ENCODE results near the gene OR51Q1.

DNA sequence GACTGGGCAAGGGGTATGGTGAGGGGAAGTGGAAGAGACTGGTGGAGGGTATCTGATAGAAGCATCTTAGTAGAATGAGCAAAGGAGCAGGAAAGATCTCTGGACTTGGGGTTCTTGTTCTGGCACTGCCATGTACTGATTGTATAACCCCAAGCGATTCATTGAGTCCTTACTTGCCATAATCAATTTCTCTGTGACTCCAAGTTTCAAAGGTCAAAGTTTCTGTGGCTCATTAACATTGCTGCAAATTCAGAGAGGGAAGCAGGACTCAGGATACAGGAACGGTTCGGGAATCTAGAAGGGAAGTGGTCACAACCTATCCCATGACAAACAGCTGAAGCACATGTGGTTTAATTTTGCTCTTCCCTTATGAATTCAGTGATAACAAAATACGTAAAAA, 27.5 kb downstream of the OR51Q1 start:
- TF ChIP-seq, protein P1, sequence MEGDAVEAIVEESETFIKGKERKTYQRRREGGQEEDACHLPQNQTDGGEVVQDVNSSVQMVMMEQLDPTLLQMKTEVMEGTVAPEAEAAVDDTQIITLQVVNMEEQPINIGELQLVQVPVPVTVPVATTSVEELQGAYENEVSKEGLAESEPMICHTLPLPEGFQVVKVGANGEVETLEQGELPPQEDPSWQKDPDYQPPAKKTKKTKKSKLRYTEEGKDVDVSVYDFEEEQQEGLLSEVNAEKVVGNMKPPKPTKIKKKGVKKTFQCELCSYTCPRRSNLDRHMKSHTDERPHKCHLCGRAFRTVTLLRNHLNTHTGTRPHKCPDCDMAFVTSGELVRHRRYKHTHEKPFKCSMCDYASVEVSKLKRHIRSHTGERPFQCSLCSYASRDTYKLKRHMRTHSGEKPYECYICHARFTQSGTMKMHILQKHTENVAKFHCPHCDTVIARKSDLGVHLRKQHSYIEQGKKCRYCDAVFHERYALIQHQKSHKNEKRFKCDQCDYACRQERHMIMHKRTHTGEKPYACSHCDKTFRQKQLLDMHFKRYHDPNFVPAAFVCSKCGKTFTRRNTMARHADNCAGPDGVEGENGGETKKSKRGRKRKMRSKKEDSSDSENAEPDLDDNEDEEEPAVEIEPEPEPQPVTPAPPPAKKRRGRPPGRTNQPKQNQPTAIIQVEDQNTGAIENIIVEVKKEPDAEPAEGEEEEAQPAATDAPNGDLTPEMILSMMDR (IDR thresholded peaks at IDR 0.05; ENCODE audit: low read depth, low read length), result no peak
- no peak for TF ChIP-seq EZH2phosphoT487 (IDR thresholded peaks at IDR 0.05; ENCODE audit: low read depth)
